ENCODE results near the gene ANKRD45.
"Not testable (repeated sequence)": the region's sequence is repeated elsewhere in the genome, so short reads cannot be mapped to it uniquely, and the experiment has no call there.

Gene ANKRD45

DNA sequence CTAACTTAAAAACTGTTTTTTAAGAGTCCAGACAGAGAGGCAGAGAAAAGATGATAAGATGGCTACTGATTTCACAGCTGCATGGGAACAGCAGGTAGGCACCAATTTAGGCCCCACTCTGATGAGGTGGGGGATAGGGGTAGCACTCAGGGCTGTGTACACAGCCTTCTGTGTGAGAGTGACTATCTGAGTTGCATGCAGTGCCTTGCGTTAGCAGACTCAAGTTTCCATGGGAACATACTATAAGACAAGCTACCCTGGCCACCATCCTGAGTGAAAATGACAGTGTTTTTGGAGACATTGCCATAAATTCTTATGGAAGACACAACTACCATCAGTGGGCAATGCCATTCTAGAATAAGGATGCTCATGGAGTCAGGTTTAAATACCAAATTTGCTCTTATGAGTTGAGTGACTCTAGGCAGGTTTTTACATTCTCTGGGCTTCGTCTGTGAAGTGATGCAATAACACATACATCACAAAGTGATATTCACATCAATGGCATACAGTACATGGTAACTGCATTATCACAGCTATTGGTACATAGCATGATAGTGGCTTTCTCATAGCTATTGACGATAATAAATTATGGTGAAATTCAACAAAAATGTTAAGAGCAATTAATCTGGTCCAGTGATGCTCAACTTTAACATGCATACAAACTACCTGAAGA, 97.3 kb downstream of the ANKRD45 start:
- no peak for DNase-seq (ENCODE audit: low read depth, low spot score)

DNA sequence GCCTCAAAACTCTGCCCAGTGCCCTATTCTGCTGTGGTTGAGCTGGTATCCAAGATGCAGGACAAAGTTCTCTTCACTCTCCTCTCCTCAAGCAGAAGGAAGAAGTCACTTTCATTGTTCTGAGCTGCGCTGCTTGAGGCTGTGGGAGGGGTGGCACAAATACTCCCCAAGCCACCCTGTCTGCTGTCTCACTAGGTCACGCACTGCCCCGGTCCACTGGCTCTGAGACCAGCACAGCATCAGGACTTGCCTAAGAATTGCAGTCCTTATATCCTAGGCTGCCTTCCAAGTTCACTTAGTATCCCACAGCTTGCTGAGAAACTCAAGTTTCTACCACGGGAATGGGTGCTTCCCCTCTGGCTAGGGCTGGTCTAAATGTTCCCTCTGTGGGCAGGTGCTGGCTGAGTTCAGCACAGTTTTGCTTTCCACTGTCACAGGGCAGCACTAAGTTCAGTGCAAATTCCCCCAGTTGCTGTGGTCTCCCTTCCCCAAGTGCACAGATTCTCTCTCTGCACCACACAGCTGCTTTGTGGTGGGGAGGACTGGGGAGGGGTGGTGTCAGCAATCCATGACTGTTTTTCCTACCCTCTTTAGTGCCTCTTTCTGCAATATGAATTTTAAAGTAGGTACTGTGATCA, 99.2 kb downstream of the ANKRD45 start:
- no peak for DNase-seq (ENCODE audit: low read depth, low spot score)

DNA sequence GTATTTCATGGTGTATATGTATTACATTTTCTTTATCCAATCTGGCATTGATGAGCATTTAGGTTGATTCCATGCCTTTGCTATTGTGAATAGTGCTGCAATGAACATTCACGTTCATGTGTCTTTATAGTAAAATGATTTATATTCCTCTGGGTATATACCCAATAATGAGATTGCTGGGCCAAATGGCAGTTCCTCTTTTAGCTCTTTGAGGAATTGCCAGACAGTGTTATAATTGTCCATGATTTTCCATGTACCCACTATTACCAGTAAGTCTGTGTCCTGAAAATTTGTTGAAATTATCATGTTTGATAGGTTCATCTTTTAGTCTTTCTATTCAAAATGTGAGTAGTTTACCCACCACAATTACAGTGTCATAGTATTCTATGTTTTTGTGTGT, 101.2 kb downstream of the ANKRD45 start:
- DNase-seq (ENCODE audit: low read depth, low spot score) = no peak

GRCh38 chr1:173563846-173564245, 105.8 kb downstream of the ANKRD45 start:
- DNase-seq (ENCODE audit: low read depth, low spot score) = not testable (repeated sequence)

GRCh38 chr1:173562813-173563212, 106.8 kb downstream of the ANKRD45 start:
- DNase-seq (ENCODE audit: low read depth, low spot score) = no peak

DNA sequence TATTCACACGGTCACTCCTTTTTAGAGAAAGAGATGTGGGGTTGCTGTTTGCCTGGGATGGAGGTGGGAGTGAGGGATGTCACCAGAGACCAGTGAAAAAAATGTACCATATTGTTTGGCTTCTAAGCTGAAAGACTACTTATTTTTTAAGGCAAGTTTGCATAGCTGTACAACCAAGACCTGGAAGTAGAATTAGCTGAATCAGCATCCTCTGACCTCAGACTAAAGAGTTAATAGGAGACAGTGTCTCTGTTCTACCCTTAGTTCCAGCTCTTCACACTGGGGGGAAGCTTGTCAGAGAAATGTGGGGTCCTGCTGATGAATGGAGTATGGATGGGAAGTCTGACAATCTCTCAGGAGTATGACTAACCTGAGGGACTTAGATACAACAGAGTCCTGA, 108.4 kb downstream of the ANKRD45 start:
- no peak for DNase-seq (ENCODE audit: low read depth, low spot score)

- no peak for DNase-seq (ENCODE audit: low read depth, low spot score)
These were observed 109.3 kb downstream of the ANKRD45 start for GRCh38 chr1:173560285-173560880.

All from iPS DF 19.7 (cell line).